GM19035 (cell line): Measurements from ENCODE around the gene ITIH6.
"Not testable (repeated sequence)": the region's sequence is repeated elsewhere in the genome, so short reads cannot be mapped to it uniquely, and the experiment has no call there.

Experiments used
- ATAC-seq: cut with Tn5 transposase; IDR thresholded peaks from one replicate; pipeline ENCODE4 v1.9.1; 2021; ENCODE audit not compliant: unreplicated experiment

ITIH6 gene, protein sequence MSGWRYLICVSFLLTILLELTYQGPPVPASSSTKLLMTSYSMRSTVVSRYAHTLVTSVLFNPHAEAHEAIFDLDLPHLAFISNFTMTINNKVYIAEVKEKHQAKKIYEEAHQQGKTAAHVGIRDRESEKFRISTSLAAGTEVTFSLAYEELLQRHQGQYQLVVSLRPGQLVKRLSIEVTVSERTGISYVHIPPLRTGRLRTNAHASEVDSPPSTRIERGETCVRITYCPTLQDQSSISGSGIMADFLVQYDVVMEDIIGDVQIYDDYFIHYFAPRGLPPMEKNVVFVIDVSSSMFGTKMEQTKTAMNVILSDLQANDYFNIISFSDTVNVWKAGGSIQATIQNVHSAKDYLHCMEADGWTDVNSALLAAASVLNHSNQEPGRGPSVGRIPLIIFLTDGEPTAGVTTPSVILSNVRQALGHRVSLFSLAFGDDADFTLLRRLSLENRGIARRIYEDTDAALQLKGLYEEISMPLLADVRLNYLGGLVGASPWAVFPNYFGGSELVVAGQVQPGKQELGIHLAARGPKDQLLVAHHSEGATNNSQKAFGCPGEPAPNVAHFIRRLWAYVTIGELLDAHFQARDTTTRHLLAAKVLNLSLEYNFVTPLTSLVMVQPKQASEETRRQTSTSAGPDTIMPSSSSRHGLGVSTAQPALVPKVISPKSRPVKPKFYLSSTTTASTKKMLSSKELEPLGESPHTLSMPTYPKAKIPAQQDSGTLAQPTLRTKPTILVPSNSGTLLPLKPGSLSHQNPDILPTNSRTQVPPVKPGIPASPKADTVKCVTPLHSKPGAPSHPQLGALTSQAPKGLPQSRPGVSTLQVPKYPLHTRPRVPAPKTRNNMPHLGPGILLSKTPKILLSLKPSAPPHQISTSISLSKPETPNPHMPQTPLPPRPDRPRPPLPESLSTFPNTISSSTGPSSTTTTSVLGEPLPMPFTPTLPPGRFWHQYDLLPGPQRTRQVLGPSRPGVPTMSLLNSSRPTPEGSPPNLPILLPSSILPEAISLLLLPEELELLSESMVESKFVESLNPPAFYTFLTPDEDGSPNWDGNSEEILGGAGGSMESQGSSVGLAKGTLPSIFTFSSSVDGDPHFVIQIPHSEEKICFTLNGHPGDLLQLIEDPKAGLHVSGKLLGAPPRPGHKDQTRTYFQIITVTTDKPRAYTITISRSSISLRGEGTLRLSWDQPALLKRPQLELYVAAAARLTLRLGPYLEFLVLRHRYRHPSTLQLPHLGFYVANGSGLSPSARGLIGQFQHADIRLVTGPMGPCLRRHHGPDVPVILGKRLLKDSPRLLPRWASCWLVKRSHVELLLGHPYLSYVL

DNA sequence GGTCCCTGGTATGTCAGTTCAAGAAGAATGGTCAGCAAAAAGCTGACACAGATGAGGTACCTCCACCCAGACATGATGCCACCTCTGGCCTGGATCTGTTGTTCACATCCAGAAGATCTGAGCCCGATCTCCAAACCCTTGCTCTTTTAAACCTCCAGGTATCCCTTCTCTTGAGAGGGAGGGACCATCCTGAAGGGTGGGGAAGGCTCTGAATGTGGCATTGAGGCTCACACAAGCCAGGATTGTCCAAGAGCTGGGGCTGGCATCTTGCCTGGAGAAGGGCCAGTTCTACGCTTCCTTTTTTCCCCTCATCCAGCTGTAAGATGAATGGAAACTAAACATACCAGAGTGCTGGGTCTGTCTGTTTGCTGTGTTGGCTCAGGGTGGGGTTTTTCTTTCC lies at the start of gene ITIH6:
Gene ITIH6, minus strand, starts transcription at position 119 of the 400 bp plus-strand sequence. Its CDS starts 45 bp downstream, at position 74.
- ATAC-seq = no peak

DNA sequence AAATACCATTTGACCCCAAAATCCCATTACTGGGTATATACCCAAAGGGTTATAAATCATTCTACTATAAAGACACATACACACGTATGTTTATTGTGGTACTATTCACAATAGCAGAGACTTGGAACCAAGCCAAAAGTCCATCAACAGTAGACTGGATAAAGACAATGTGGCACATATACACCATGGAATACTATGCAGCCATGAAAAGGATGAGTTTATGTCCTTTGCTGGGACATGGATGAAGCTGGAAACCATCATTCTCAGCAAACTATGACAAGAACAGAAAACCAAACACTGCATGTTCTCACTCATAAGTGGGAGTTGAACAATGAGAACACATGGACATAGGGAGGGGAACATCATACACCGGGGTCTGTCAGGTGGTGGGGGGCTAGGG lies 49.6 kb upstream of the ITIH6 start:
- not testable (repeated sequence) for ATAC-seq

DNA sequence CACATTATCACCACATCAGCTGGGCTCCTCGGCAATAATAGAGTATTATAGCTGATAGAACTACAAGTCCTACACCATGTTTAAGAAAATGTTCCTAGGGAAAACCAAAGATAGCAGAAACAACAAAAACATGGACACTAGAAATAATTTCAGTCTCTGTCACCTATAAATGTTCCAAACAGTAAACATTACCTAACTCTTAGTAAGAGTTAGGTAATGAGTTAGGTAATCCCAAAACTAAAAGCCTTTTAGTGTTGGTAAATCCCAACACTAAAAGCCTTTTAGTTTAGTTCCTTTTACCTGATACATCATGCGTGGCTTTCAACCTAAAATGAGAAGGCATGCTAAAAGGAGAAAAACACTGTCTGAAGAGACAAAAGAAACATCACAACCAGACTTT lies 45.0 kb upstream of the ITIH6 start:
- ATAC-seq = no peak

DNA sequence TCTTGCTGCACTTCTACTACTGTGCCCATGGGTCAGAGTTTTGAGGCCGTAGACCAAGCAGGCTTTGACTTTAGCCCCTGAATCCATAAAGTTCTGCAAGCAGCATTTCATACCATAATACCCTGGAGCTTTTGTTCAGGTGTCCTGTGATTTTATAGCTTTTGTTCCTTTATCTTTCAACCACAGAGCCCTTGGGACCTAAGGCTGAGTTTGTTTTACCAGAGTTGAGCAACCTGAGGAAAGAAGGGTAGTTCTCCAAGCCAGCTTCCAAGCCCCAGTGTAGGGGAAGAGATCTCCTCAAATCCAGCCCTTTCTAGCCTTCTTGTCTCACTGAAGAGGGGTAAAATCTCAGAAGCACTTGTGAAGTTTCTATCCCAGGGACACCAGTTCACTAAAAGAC lies 44.6 kb upstream of the ITIH6 start:
- no peak for ATAC-seq

DNA sequence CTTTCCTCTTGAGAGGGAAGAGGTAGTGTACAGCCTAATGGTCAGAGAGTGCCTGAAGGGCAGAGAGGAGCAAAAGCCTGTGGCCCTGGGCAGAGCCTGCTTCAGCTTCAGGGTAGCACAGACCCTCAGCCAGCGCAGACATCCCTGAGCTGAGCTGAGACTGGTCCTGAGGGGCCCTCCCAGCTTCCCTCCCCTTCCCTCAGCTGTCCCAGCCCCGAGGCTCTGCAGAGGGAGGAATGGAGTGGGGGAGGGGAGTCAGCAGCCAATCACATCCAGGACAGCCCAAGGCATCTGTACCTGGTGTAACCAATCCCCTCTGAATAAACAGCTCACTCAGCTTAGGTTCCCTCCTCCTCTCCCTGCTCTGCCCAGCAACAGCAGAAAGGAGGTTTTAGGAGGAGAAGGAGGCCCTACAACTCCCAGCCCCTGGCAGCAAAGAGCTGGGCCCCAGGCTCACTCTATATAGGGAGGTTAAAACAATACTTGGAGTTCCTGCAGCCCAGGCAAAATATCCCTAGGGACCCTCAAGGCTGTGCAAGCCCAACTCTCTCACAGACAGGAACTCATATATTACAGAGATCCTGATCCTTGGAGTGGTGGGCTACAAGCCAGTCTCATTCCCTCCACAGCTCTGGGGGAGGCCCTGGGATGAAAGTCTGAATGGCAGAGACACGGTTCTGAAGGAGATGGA lies 43.3 kb upstream of the ITIH6 start:
- ATAC-seq = not testable (repeated sequence)

DNA sequence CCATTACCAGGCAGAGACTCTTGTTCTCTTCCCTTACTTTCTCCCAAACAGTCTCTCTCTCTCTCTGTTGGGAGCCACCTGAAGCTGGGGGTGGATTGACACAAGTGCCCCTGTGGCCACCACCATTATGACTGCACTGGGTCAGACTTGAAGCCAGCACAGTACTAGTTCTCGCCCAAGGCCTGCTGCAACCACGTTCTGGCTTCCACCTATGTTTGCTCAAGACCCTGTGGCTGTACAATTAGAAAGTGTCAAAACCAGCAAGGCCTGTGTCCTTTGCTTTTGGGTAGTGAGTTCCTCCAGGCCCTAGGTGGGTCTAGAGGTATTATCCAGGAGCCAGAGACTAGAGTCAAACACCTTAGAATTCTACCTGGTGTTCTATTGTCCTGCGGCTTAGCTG lies 40.5 kb upstream of the ITIH6 start:
- no peak for ATAC-seq

DNA sequence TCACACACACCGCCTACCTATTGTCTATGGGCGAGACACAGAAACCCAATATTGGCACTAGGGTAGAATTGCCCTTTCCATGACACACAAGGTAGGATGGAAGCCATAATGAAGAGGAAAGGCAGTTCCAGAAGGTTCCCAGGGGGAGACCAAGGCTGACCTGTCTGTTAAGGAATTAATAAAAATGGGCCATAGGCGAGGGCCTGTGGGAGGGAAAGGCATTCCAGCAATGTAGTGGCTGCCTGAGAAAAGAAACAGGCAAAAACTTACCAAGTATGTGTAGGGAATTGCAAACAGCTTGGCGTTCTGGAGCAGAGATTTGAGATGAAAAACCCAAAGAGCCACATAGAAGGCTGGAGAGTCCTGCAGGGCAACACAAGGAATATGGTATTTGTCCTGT lies 28.5 kb upstream of the ITIH6 start:
- no peak for ATAC-seq

DNA sequence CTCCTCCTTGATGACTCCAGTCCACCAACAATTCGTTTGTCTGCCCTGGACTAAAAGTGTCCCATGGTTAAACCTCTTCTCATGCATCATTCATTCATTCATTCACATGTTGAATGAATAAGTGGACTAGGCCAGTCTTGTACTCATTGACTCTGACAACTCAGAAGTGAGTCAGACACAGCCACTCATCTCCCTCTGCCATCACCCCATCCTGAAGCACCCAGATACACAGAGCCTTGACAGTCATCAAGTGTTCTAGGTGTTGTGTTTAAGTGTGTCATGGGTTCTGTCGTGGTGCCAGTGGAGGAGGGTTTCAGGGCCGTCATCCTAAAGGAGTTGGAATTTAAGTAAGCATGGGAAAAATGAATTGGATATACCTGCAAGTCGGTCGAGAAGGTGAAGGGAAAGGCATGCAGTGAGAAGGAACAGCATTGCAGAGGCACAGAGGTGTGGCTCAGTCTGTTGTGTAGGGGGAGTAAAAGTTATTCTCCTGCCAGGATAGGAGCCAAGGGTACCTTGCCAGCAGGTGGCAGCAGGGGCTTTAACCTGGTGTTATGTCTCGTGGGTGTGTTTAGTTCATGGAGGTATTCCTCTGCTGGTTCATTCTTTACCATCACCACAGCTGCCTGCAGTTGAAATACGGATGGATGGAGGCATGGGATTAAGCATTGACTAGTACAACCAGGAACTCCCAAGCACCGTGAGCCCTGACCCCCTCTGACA lies 27.8 kb upstream of the ITIH6 start:
- no peak for ATAC-seq

DNA sequence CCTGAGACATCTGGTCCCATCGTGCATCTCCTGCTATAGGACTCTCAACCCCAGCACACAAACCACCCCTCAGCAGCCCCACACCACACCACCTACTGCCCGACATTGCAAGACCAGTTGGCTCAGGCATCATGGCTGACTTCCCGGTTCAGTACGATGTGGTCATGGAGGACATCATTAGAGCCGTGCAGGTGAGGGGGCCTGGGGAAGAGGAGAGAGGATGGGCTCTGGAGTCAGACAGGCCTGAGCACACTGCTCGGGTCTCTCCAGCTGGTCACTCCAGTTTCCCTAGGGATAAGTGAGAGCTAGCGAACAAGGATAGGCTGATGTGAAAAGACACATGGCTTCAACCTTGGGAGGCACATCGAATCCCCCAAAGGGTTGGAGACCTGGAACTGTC lies 26.7 kb upstream of the ITIH6 start:
- no peak for ATAC-seq

DNA sequence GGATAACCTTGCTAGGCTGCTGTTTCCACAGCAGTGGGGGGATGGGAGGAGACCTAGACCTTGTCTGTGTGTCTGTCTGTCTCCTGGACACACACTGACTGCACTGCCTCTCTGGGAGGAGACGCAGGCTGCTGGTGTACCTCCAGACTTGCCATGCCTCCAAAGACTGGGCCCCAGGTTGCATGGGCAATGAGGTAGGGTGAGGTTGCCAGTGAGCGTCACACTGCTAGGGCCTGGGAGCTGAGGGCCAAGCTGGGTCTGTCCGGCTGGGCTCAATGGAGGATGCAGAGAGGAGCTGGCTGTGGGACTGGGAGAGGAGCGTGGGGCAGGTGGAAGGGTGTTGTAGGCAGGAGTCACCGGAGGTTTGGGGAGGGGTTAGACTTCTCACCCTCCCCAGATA lies 26.1 kb upstream of the ITIH6 start:
- no peak for ATAC-seq

DNA sequence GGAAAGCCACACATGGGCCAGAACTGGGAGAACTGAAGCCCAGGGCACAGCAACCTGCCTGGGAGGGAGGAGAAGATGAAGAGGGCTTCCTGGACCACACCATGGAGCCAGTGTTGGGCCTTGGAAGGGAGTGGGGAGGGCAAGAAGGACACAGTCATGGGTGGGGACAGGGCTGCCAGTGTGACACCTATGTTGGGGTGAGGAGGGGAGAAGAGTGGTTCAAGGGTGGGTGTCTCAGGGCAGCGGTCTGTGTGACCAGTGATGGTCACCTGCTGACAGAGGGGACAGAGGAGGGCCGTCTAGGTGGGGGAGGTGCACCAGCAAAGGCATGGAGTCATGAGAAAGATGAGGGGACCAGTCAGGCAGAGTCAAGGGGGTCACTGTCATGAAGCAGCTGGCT lies 23.3 kb upstream of the ITIH6 start:
- no peak for ATAC-seq

DNA sequence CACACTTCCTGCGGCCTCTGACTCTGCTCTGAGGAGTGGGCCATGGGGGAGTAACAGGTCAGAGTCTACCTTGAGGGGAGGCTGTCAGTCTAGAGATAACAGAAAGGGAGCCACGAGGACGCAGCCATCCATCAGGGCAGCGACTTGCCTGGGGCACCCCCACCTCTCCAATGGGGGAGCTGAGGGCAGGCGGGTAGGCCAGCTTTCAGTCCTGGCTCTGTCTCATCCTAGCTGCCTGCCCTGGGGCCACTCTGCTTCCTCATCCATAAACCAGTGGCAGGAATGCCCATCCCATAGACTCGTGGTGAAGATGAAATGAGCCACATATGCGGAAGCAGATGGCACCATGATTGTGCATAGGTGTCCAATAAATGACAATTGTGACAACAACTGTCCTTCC lies 22.7 kb upstream of the ITIH6 start:
- ATAC-seq = no peak

DNA sequence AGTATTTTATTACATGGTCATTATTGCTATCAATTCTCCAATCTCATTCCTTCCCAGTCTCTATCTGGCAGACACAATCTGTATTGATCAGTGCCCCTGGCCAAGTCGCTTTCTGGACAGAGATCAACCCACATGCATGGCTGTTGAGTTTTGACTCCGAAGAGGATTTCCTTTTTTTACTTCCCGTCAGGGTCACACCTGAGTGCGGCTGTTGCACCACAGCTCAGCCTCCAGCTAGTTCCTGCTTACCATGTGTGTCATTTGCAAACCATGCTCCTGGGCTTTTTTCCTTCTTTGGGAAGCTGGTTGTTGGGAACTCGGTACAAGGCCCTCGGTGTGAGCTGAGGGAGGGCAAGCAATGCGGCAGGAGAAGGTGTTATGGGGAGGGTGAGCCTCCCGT lies 21.1 kb upstream of the ITIH6 start:
- ATAC-seq = no peak

DNA sequence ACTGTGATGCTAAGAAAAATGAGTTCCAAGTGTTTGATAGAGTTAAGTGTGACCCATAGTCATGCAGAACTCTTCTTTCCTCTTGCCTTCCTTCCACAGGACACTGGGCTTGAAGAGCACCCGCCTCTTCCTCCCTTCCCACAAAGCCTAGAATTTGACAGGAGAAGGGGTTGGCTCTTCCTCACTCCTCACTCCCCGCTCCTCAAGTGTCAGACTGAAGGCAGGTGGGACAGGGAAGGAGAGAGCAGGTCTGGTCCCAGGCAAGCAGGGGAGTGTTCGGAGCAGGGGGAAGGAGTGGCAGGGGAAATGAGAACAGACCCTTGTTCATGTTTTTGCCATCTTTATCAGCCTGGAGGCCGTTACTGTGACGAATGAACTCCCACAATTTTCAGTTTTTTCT lies 20.2 kb upstream of the ITIH6 start:
- ATAC-seq = no peak

DNA sequence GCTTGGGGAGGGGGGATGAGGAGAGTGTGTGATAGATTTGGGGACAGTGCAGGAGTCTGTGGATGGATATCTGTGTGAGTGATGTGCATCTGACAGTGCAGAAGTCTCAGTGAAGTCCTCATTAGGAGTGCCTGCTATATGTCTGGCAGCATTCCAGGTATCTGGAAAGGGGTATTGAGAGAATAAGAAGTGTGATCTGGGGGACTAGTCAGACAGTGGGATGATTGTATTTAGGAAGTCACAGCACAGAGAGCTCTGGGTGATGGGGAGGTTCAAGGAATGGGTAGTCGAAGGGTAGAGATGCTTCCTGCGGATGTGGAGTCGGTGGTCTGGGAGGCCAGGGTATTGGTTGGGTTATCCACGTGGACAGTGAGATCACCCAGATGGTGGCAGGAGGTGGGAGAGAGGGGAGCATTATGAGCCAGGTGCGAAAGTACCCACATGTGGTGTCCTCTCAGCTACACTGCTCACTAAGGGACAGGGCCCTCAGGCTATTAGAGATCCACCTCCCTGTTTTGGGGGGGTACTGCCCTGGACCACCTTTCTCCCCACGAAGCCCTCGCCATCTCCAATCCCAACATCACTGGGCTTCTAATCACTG lies 19.3 kb upstream of the ITIH6 start:
- no peak for ATAC-seq

DNA sequence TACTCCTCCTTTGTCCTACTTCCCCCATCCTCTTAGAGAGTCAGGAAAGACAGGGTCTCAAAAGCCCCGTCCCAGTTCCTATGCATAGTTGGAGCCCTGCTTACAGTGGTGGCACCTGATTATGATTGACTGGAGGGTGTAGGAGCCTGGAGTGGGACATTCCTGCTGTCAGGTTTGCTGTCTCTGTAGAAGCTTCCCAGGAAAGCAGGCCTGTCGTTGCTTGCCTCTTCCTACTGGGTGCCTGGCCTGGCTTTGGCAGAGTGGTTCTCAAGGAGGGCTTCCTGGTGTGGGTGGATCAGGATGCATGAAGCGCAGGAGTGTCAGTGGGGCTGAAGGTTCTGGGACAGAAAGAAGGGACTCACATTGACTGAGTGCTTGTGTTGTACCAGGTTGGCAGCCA lies 14.3 kb upstream of the ITIH6 start:
- no peak for ATAC-seq

DNA sequence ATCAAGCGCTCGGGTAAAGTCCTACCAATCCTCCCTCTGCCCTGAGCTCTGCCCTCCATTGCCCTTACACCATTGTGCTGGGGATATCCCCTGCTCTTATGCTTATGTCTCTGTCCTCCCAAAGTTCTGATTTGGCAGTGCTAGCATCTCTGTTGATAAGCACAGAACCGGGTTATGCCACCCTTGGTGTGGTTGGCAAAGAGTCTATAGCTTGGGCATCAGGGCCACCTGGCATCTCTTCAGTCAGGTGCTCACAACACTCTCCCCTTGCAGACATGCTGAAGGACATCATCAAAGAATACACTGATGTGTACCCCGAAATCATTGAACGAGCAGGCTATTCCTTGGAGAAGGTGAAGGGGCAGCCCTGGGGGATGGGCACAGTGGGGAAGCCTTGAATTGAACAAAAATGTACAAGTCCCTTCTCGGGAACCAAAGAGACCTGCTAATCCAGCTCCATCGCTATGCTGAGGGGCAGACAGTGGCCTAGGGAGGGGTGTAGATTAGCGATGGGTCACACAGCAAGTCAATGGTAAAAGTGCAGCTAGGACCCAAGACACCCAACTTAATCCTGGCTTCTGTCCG lies 13.3 kb upstream of the ITIH6 start:
- ATAC-seq = no peak

DNA sequence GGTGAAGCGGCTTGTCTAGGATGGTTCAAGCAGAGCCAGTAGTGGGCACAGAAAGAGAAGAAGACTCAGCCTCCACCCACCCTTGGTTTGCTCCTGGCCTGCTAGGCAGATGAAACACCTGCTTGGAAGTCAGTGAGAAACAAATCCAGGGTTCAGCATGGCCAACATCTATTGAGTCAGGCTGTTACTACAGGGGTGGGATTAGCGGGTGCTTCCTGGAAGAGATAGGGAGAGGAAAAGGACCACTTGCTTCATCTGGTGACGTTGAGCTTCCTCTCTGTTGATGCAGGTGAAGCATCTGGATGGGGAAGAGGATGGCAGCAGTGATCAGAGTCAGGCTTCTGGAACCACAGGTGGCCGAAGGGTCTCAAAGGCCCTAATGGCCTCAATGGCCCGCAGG lies 12.5 kb upstream of the ITIH6 start:
- ATAC-seq = no peak
